Fibroblast of pulmonary artery (primary cell): ENCODE data around the gene MYH4.

Source experiments
- DNase-seq: peaks from one replicate; pipeline ENCODE4 v3.0.0-alpha.2; 2010; ENCODE audit warnings: low read depth
- H3K4me3 ChIP-seq: replicated peaks from 2 replicates; pipeline ENCODE4 v1.5.1; 2011; ENCODE audit warnings: low read depth, mild to moderate bottlenecking, control low read depth, low read length, moderate library complexity
- CTCF ChIP-seq: IDR thresholded peaks from 2 replicates; pipeline ENCODE4 v1.5.1; 2011; ENCODE audit warnings: mild to moderate bottlenecking, control low read depth, low read length, inconsistent platforms; ENCODE audit errors: missing control alignments

The MYH4 gene

GRCh38 chr17:10499950-10500349 is 30.6 kb upstream of the MYH4 start:
- DNase-seq: no peak
- no peak overlapping the region for H3K4me3 ChIP-seq
- TF ChIP-seq CTCF: no peak

GRCh38 chr17:10492004-10492403 is 22.6 kb upstream of the MYH4 start:
- no peak for DNase-seq
- no peak for TF ChIP-seq CTCF
- H3K4me3 ChIP-seq: no peak overlapping the region

GRCh38 chr17:10482252-10482651 is 12.9 kb upstream of the MYH4 start:
- DNase-seq: no peak
- no peak for TF ChIP-seq CTCF

GRCh38 chr17:10477701-10478100 is 8.3 kb upstream of the MYH4 start:
- no peak for TF ChIP-seq CTCF
- DNase-seq: no peak
- H3K4me3 ChIP-seq: no peak overlapping the region

More at GRCh38 chr17:10482252-10482651, 12.9 kb upstream of the MYH4 start:
- H3K4me3 ChIP-seq: no peak overlapping the region

GRCh38 chr17:10474536-10474935 is 5.2 kb upstream of the MYH4 start:
- no peak for TF ChIP-seq CTCF
- no peak overlapping the region for H3K4me3 ChIP-seq
- no peak for DNase-seq

GRCh38 chr17:10471858-10472257 is 2.5 kb upstream of the MYH4 start:
- H3K4me3 ChIP-seq: no peak overlapping the region
- DNase-seq: peak; percentile 9
- TF ChIP-seq CTCF: no peak

- no peak for TF ChIP-seq CTCF
- H3K4me3 ChIP-seq: no peak overlapping the region
- no peak for DNase-seq
Measured at GRCh38 chr17:10463402-10463801, 6.0 kb downstream of the MYH4 start.
